CD14-positive monocyte (primary cell): ENCODE measurements around the gene ADORA3. TPM values are rescaled to one million over a fixed set of nuclear protein-coding genes. Genes with fewer than 3 reads are reported as not detected.

ENCODE experiments used
- DNase-seq, 3 donors: peaks; one replicate each; pipeline ENCODE4 v3.0.0-alpha.2; 2011 to 2022
- H2AFZ ChIP-seq: 2 replicates; pipeline ENCODE4 v1.6.0; 2012; ENCODE audit warnings: mild to moderate bottlenecking, low read depth, low read length, inconsistent platforms; ENCODE audit not compliant: insufficient read depth, poor library complexity, severe bottlenecking
- H3K27ac ChIP-seq, 2 donors: 1 replicate in 1 of 2; 2 replicates in 1 of 2; pipeline ENCODE4 v1.5.1; 2012 to 2013; ENCODE audit warnings: low read length in 2 of 2, control low read depth in 1 of 2, inconsistent platforms in 1 of 2, low read depth in 1 of 2, mild to moderate bottlenecking in 1 of 2
- H3K27me3 ChIP-seq, 2 donors: one replicate each; pipeline versions ENCODE4 v1.6.0 to v1.6.1; 2011 to 2013; ENCODE audit warnings: low read length in 2 of 2; ENCODE audit not compliant: control insufficient read depth in 2 of 2, insufficient read depth in 2 of 2
- H3K36me3 ChIP-seq, 2 donors: replicated peaks in 1 of 2; 1 replicate in 1 of 2; 2 replicates in 1 of 2; pipeline versions ENCODE4 v1.5.1 to v1.6.1; 2012 to 2013; ENCODE audit warnings: low read length in 2 of 2, control low read depth in 1 of 2, inconsistent platforms in 1 of 2, mild to moderate bottlenecking in 1 of 2; ENCODE audit not compliant: insufficient read depth in 2 of 2, control insufficient read depth in 1 of 2
- H3K4me1 ChIP-seq, 2 donors: 1 replicate in 1 of 2; 2 replicates in 1 of 2; pipeline versions ENCODE4 v1.5.1 to v1.6.1; 2012 to 2013; ENCODE audit warnings: low read length in 2 of 2, control low read depth in 1 of 2, inconsistent platforms in 1 of 2, mild to moderate bottlenecking in 1 of 2, moderate library complexity in 1 of 2; ENCODE audit not compliant: insufficient read depth in 2 of 2, control insufficient read depth in 1 of 2
- H3K4me2 ChIP-seq: replicated peaks from 2 replicates; pipeline ENCODE3; 2012; ENCODE audit warnings: low read length, moderate library complexity, mild to moderate bottlenecking; ENCODE audit not compliant: poor library complexity, severe bottlenecking; ENCODE audit errors: extremely low read depth
- H3K4me3 ChIP-seq, 3 experiments: fragments of 200-600 bp in 1 of 3; sonication (generic) in 1 of 3; replicated peaks in 1 of 3; 1 replicate in 2 of 3; 2 replicates in 1 of 3; pipeline ENCODE4 v1.5.1; 2011 to 2013; ENCODE audit warnings: low read length in 3 of 3, mild to moderate bottlenecking in 3 of 3, control low read depth in 2 of 3, low read depth in 2 of 3, inconsistent platforms in 1 of 3, moderate library complexity in 1 of 3
- H3K79me2 ChIP-seq: 2 replicates; pipeline ENCODE4 v1.6.0; 2012; ENCODE audit warnings: mild to moderate bottlenecking, control low read depth, inconsistent platforms, low read length, moderate library complexity; ENCODE audit not compliant: insufficient read depth
- H3K9ac ChIP-seq: 2 replicates; pipeline ENCODE4 v1.6.0; 2017; ENCODE audit warnings: low read length, mild to moderate bottlenecking; ENCODE audit not compliant: insufficient read depth, poor library complexity, severe bottlenecking
- H3K9me3 ChIP-seq, 2 donors: replicated peaks in 1 of 2; 1 replicate in 1 of 2; 2 replicates in 1 of 2; pipeline versions ENCODE4 v1.5.1 to v1.6.1; 2012 to 2013; ENCODE audit warnings: low read length in 2 of 2, control low read depth in 1 of 2; ENCODE audit not compliant: control insufficient read depth in 1 of 2, insufficient read depth in 1 of 2
- H4K20me1 ChIP-seq: 2 replicates; pipeline ENCODE4 v1.6.0; 2012; ENCODE audit warnings: mild to moderate bottlenecking, low read length, control low read depth, moderate library complexity; ENCODE audit not compliant: insufficient read depth
- H3K27ac Mint-ChIP-seq, 7 donors: one replicate each; pipeline ENCODE4 v1.8.0; 2020; ENCODE audit warnings: mild to moderate bottlenecking in 7 of 7, mixed read lengths in 7 of 7, moderate library complexity in 6 of 7, inconsistent platforms in 2 of 7
- H3K27me3 Mint-ChIP-seq, 3 donors: one replicate each; pipeline ENCODE4 v1.8.0; 2021 to 2022; ENCODE audit warnings: low read depth in 3 of 3, mild to moderate bottlenecking in 3 of 3, mixed read lengths in 3 of 3, moderate library complexity in 3 of 3, inconsistent platforms in 1 of 3
- H3K36me3 Mint-ChIP-seq, 2 donors: one replicate each; pipeline ENCODE4 v1.8.0; 2020; ENCODE audit warnings: mixed read lengths in 2 of 2, inconsistent platforms in 1 of 2, mild to moderate bottlenecking in 1 of 2
- H3K4me1 Mint-ChIP-seq: one replicate; pipeline ENCODE4 v1.8.0; 2020; ENCODE audit warnings: mild to moderate bottlenecking, mixed read lengths
- H3K4me3 Mint-ChIP-seq, 2 donors: one replicate each; pipeline ENCODE4 v1.8.0; 2020; ENCODE audit warnings: mild to moderate bottlenecking in 2 of 2, mixed read lengths in 2 of 2, moderate library complexity in 1 of 2
- H3K9me3 Mint-ChIP-seq, 7 donors: one replicate each; pipeline ENCODE4 v1.8.0; 2020 to 2022; ENCODE audit warnings: mixed read lengths in 7 of 7, mild to moderate bottlenecking in 6 of 7, moderate library complexity in 6 of 7, inconsistent platforms in 2 of 7
- CTCF ChIP-seq: fragments of 200-600 bp; IDR thresholded peaks from one replicate; pipeline ENCODE4 v1.8.0; 2022; ENCODE audit warnings: antibody characterized with exemption, mild to moderate bottlenecking
- WGBS: methylation state at CpG from one replicate; pipeline ENCODE4 v1.1.5; 2013; ENCODE audit warnings: missing lambda C conversion rate; ENCODE audit not compliant: insufficient coverage; 5-methylcytosine and 5-hydroxymethylcytosine counted together
- intact Hi-C, 2 donors: fragments of 100-400 bp; cut with micrococcal nuclease; formaldehyde crosslinking; loops; one replicate each; pipeline versions ENCODE4 v1.15.0 to v1.15.1; 2023
- polyA plus RNA-seq, 3 donors: library from polyadenylated mRNA; depleted of rRNA in 1 of 3; unstranded in 2 of 3; stranded (reverse) in 1 of 3; fragments of 300-500 nt in 2 of 3; fragments of >200 nt in 1 of 3; fragmentation: Illumina TruSeq in 2 of 3; gene quantifications; 1 replicate in 2 of 3; 2 replicates in 1 of 3; pipeline ENCODE4 v1.2.3, GENCODE V29; 2012 to 2021

The ADORA3 gene
- polyA plus RNA-seq, 3 donors: 1.1 to 2.7 (median 1.2) TPM

- Mint-ChIP-seq H3K27me3 (peaks cover 0 to 1% (median 0%) of the 10 kb centered on the region in 3 donors), H3K4me1 (no peaks in the 10 kb centered on the region), H3K27ac (no peak overlapping the region), H3K36me3 (no peaks in the 10 kb centered on the region), H3K9me3 (peaks cover 0 to 5% (median 0%) of the 10 kb centered on the region in 7 donors), H3K4me3 (no peak overlapping the region)
- Histone ChIP-seq H3K4me2 (no peak overlapping the region), H3K9me3 (no peaks in the 10 kb centered on the region), H3K4me3 (no peak overlapping the region), H3K36me3 (no peaks in the 10 kb centered on the region), H3K9ac (no peak overlapping the region), H3K27ac (no peak overlapping the region), H3K79me2 (no peaks in the 10 kb centered on the region), H4K20me1 (no peaks in the 10 kb centered on the region), H3K27me3 (no peaks in the 10 kb centered on the region), H3K4me1 (no peaks in the 10 kb centered on the region), H2AFZ (no peak overlapping the region)
- no peak for DNase-seq
- TF ChIP-seq CTCF: no peak
- intact Hi-C loops: no loop called here
- WGBS: 96% methylated on average over 7 of the region's 14 CpGs
Observed at GRCh38 chr1:111535256-111536191, 32.1 kb upstream of the ADORA3 start.

- Mint-ChIP-seq H3K4me1 (peaks cover 14% of the 10 kb centered on the region), H3K9me3 (peaks cover 0 to 12% (median 6%) of the 10 kb centered on the region in 7 donors), H3K36me3 (no peaks in the 10 kb centered on the region), H3K4me3 (no peak overlapping the region), H3K27me3 (peaks cover 0 to 5% (median 1%) of the 10 kb centered on the region in 3 donors), H3K27ac (no peak overlapping the region)
- WGBS: 86% methylated on average over 1 of the region's 3 CpGs
- Histone ChIP-seq H3K79me2 (no peaks in the 10 kb centered on the region), H3K27ac (no peak overlapping the region), H3K4me3 (no peak overlapping the region), H3K4me2 (no peak overlapping the region), H3K27me3 (no peaks in the 10 kb centered on the region), H3K9me3 (peaks cover 0 to 4% of the 10 kb centered on the region in 2 donors), H4K20me1 (no peaks in the 10 kb centered on the region), H3K36me3 (no peaks in the 10 kb centered on the region), H2AFZ (no peak overlapping the region), H3K4me1 (peaks cover 15 to 17% of the 10 kb centered on the region in 2 donors), H3K9ac (no peak overlapping the region)
- DNase-seq: no peak
- TF ChIP-seq CTCF: no peak
- intact Hi-C loops: no loop called here
Observed at GRCh38 chr1:111520053-111520452, 16.6 kb upstream of the ADORA3 start.
